Measurements from ENCODE around the gene EXT2. TPM values are rescaled to one million over a fixed set of nuclear protein-coding genes. Genes with fewer than 3 reads are reported as not detected.

EXT2 gene
- total RNA-seq, 1 experiment from 2014 or later: 39.1 TPM

DNA sequence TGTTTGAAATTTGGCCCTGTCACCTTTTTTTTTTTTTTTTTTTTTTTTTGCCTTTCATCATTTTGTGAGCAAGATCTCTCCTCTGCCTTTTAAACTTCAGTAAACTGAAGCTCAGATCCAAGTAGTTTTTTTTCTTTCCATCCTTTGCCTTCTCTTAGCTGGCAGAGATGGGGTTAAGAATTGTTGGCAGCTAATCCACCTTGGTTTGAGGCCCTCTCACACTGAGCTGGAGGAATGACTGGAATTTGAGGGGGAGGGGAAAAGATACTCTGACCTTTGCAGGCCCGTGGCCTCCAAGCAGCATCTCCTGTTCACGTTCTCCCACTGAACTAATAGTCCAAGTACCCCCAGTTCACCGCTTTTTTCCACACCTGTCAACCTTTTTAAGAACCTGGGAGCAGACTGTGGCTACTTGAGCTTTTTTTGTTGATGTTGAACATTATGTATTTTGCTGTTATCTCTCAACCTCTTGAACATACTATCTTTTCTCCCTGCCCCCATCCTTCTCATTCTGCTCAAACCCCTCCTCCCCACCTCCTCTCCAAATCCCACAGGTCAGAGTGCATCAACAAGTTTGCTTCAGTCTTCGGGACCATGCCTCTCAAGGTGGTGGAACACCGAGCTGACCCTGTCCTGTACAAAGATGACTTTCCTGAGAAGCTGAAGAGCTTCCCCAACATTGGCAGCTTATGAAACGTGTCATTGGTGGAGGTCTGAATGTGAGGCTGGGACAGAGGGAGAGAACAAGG lies 148.3 kb downstream of the EXT2 start:
- Mint-ChIP-seq H3K4me1 (peaks cover 40% of the 10 kb centered on the region), H3K4me3 (peak overlapping the region; percentile 20; the same call in 1 of the 2 replicates), H3K27me3 (ENCODE audit: low read depth) (no peaks in the 10 kb centered on the region), H3K9me3 (no peaks in the 10 kb centered on the region), H3K27ac (peak overlapping the region; percentile 71), H3K36me3 (peaks cover 3% of the 10 kb centered on the region; the same call in 1 of the 2 replicates)
- CTCF ChIA-PET: interaction anchor here (0.5 to 1.4 kb wide), 11 partner anchors 53 to 848 kb away, joined by 3 to 9 read pairs (median 3); no protein-coding TSS in a partner anchor
- DNase-seq (ENCODE audit: low spot score) (peak; percentile 55), ATAC-seq (peak; percentile 99)
- TF ChIP-seq ETV6 (CRISPR knock-in tag; IDR thresholded peaks at IDR 0.05): no peak
- TF ChIP-seq ZNF671 (CRISPR knock-in tag; IDR thresholded peaks at IDR 0.05): no peak
- TF ChIP-seq NR2C2 (CRISPR knock-in tag; IDR thresholded peaks at IDR 0.05): 0 out of 2 replicates have a peak, but pooled peaks have one; percentile 40
- 0 out of 2 replicates have a peak, but pooled peaks have one; percentile 68 for TF ChIP-seq ZNF532 (CRISPR knock-in tag; IDR thresholded peaks at IDR 0.05; ENCODE audit: borderline replicate concordance)
- peak; percentile 86; the same call in 1 of the 2 replicates for TF ChIP-seq TEAD4 (CRISPR knock-in tag; IDR thresholded peaks at IDR 0.05)
- peak; percentile 98; the same call in 1 of the 2 replicates for TF ChIP-seq TEAD1 (CRISPR knock-in tag; IDR thresholded peaks at IDR 0.05)
- TF ChIP-seq, protein P1, sequence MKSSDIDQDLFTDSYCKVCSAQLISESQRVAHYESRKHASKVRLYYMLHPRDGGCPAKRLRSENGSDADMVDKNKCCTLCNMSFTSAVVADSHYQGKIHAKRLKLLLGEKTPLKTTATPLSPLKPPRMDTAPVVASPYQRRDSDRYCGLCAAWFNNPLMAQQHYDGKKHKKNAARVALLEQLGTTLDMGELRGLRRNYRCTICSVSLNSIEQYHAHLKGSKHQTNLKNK (CRISPR knock-in tag; IDR thresholded peaks at IDR 0.05): no peak
- TF ChIP-seq ZBTB21 (CRISPR knock-in tag; IDR thresholded peaks at IDR 0.05; ENCODE audit: borderline replicate concordance): no peak
- TF ChIP-seq, protein P2, sequence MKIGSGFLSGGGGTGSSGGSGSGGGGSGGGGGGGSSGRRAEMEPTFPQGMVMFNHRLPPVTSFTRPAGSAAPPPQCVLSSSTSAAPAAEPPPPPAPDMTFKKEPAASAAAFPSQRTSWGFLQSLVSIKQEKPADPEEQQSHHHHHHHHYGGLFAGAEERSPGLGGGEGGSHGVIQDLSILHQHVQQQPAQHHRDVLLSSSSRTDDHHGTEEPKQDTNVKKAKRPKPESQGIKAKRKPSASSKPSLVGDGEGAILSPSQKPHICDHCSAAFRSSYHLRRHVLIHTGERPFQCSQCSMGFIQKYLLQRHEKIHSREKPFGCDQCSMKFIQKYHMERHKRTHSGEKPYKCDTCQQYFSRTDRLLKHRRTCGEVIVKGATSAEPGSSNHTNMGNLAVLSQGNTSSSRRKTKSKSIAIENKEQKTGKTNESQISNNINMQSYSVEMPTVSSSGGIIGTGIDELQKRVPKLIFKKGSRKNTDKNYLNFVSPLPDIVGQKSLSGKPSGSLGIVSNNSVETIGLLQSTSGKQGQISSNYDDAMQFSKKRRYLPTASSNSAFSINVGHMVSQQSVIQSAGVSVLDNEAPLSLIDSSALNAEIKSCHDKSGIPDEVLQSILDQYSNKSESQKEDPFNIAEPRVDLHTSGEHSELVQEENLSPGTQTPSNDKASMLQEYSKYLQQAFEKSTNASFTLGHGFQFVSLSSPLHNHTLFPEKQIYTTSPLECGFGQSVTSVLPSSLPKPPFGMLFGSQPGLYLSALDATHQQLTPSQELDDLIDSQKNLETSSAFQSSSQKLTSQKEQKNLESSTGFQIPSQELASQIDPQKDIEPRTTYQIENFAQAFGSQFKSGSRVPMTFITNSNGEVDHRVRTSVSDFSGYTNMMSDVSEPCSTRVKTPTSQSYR (CRISPR knock-in tag; IDR thresholded peaks at IDR 0.05): peak; percentile 93
- POLR2A ChIA-PET: interaction anchor here (0.6 to 1.0 kb wide), 3 partner anchors 20 to 107 kb away, joined by 3 to 5 read pairs (median 4); no protein-coding TSS in a partner anchor

DNA sequence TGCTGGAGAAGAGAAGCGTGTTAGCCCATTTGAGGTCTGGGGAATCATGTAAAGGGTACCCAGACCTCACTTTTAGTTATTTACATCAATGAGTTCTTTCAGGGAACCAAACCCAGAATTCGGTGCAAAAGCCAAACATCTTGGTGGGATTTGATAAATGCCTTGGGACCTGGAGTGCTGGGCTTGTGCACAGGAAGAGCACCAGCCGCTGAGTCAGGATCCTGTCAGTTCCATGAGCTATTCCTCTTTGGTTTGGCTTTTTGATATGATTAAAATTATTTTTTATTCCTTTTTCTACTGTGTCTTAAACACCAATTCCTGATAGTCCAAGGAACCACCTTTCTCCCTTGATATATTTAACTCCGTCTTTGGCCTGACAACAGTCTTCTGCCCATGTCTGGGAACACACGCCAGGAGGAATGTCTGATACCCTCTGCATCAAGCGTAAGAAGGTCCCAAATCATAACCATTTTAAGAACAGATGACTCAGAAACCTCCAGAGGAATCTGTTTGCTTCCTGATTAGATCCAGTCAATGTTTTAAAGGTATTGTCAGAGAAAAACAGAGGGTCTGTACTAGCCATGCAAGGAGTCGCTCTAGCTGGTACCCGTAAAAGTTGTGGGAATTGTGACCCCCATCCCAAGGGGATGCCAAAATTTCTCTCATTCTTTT lies 149.3 kb downstream of the EXT2 start:
- TF ChIP-seq GTF2I (CRISPR knock-in tag; conservative IDR thresholded peaks at IDR 0.05) (no peak), EMX1 (CRISPR knock-in tag; IDR thresholded peaks at IDR 0.05) (no peak), TEAD1 (CRISPR knock-in tag; IDR thresholded peaks at IDR 0.05) (no peak), MYBL2 (CRISPR knock-in tag; IDR thresholded peaks at IDR 0.05) (no peak)
- TF ChIP-seq, protein P3, sequence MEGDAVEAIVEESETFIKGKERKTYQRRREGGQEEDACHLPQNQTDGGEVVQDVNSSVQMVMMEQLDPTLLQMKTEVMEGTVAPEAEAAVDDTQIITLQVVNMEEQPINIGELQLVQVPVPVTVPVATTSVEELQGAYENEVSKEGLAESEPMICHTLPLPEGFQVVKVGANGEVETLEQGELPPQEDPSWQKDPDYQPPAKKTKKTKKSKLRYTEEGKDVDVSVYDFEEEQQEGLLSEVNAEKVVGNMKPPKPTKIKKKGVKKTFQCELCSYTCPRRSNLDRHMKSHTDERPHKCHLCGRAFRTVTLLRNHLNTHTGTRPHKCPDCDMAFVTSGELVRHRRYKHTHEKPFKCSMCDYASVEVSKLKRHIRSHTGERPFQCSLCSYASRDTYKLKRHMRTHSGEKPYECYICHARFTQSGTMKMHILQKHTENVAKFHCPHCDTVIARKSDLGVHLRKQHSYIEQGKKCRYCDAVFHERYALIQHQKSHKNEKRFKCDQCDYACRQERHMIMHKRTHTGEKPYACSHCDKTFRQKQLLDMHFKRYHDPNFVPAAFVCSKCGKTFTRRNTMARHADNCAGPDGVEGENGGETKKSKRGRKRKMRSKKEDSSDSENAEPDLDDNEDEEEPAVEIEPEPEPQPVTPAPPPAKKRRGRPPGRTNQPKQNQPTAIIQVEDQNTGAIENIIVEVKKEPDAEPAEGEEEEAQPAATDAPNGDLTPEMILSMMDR (IDR thresholded peaks at IDR 0.05): no peak
- no peak for ATAC-seq
- Mint-ChIP-seq H3K27ac (no peak overlapping the region), H3K27me3 (ENCODE audit: low read depth) (no peaks in the 10 kb centered on the region), H3K4me3 (no peak overlapping the region), H3K4me1 (peaks cover 40% of the 10 kb centered on the region), H3K36me3 (peaks cover 7% of the 10 kb centered on the region; the same call in 1 of the 2 replicates), H3K9me3 (no peaks in the 10 kb centered on the region; the same call in 1 of the 2 replicates)
- DNase-seq (ENCODE audit: low spot score): no peak
- POLR2A ChIA-PET: no interaction called here
- CTCF ChIA-PET: interaction anchor here (0.8 to 1.4 kb wide), 2 partner anchors 54 to 111 kb away, joined by 3 to 9 read pairs; no protein-coding TSS in a partner anchor

Data from WTC11 (cell line).